GM06990 (cell line): ENCODE results near the gene CNTFR.
"Not testable (repeated sequence)": the region's sequence is repeated elsewhere in the genome, so short reads cannot be mapped to it uniquely, and the experiment has no call there.

Source experiments
- DNase-seq: peaks from one replicate; pipeline ENCODE4 v3.0.0-alpha.2; 2011; ENCODE audit not compliant: insufficient read length; ENCODE audit errors: extremely low read depth
- H3K27me3 ChIP-seq: replicated peaks from 2 replicates; pipeline ENCODE4 v1.6.0; 2011; ENCODE audit warnings: low read length; ENCODE audit not compliant: control insufficient read depth, insufficient read depth
- H3K36me3 ChIP-seq: 2 replicates; pipeline ENCODE4 v1.5.1; 2011; ENCODE audit warnings: low read length; ENCODE audit not compliant: control insufficient read depth, insufficient read depth
- H3K4me3 ChIP-seq: replicated peaks from 2 replicates; pipeline ENCODE4 v1.5.1; 2011; ENCODE audit warnings: low read depth, mild to moderate bottlenecking, control low read depth, low read length
- CTCF ChIP-seq: IDR thresholded peaks from 2 replicates; pipeline ENCODE4 v1.5.1; 2011; ENCODE audit warnings: low read length, control low read depth, mild to moderate bottlenecking, inconsistent platforms; ENCODE audit not compliant: insufficient read depth, poor library complexity, severe bottlenecking

The CNTFR gene

GRCh38 chr9:34589636-34590380 is at the start of gene CNTFR:
Gene CNTFR, minus strand, starts transcription at chr9:34589724. Its CDS starts 20,743 bp downstream, at chr9:34568981.
- Histone ChIP-seq H3K36me3 (no peaks in the 10 kb centered on the region), H3K27me3 (peaks cover 13% of the 10 kb centered on the region), H3K4me3 (no peak within 1 kb of the TSS)
- no peak for TF ChIP-seq CTCF
- no peak for DNase-seq

- not testable (repeated sequence) for DNase-seq, H3K4me3 ChIP-seq, H3K27me3 ChIP-seq, H3K36me3 ChIP-seq
Observed at GRCh38 chr9:34639322-34639721, 49.8 kb upstream of the CNTFR start.

GRCh38 chr9:34638138-34638445 is 48.6 kb upstream of the CNTFR start:
- Histone ChIP-seq H3K4me3 (peak overlapping the region; percentile 68), H3K36me3 (no peaks in the 10 kb centered on the region; the same call in 1 of the 2 replicates), H3K27me3 (no peaks in the 10 kb centered on the region)
- DNase-seq, result no peak
- TF ChIP-seq CTCF, result no peak

- no peaks in the 10 kb centered on the region for H3K27me3 ChIP-seq
- no peaks in the 10 kb centered on the region; the same call in 1 of the 2 replicates for H3K36me3 ChIP-seq
- peak; percentile 96 for DNase-seq
- TF ChIP-seq CTCF, result no peak
- H3K4me3 ChIP-seq, result peak within 1 kb of the TSS; percentile 68
Observed at GRCh38 chr9:34637356-34638137, 48.0 kb upstream of the CNTFR start, which contains the start of gene SIGMAR1. Gene SIGMAR1, minus strand, starts transcription at chr9:34637787. Its CDS starts 90 bp downstream, at chr9:34637697.

DNA sequence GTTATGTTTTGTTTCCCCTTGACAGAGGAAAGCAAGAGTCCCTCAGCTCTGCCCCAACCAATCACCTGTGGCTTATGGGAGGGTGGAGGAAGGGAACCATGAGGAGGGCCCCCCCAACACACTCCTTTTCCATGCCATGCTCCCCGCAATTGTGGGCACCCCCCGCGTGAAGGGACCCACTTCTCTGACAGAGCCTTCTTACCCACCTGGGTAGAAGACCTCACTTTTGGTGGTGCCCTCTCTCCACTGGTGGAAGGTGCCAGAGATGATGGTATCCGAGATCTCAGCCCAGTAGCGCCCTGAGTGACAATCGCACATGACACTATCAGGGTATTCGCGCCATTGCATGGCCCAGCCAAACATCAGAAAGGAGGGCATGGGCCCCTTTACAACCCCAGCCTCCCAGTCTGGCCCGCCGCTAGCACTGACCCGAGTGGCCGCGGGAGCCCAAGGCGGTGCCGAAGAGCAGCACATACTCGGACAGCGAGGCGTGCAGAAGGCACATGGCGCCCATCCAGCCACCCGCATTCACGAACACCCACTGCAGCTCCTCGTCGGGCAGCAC is 47.3 kb upstream of the CNTFR start:
- H3K4me3 ChIP-seq, result peak overlapping the region; percentile 68
- H3K27me3 ChIP-seq, result no peaks in the 10 kb centered on the region
- TF ChIP-seq CTCF, result no peak
- no peaks in the 10 kb centered on the region; the same call in 1 of the 2 replicates for H3K36me3 ChIP-seq
- DNase-seq, result no peak

- H3K4me3 ChIP-seq, result no peak overlapping the region
- DNase-seq, result no peak
- H3K36me3 ChIP-seq, result no peaks in the 10 kb centered on the region; the same call in 1 of the 2 replicates
- no peak for TF ChIP-seq CTCF
- H3K27me3 ChIP-seq, result no peaks in the 10 kb centered on the region
Observed at GRCh38 chr9:34635556-34635955, 46.0 kb upstream of the CNTFR start.
